ENCODE results near the gene LGALS3. TPM values are rescaled to one million over a fixed set of nuclear protein-coding genes. Genes with fewer than 3 reads are reported as not detected.

Gene LGALS3
- total and polyA plus RNA-seq, 2 experiments from 2014 or later, result 461 to 766 TPM

- no peaks in the 10 kb centered on the region for H3K9me3 ChIP-seq (ENCODE audit: low read depth)
- H3K9me2 ChIP-seq (replicated peaks; ENCODE audit: insufficient read depth), result no peaks in the 10 kb centered on the region
- peaks cover 63% of the 10 kb centered on the region for H4K20me1 ChIP-seq (ENCODE audit: insufficient read depth, poor library complexity, severe bottlenecking)
- 78% methylated on average over 12 of the region's 12 CpGs for WGBS (ENCODE audit: low lambda C conversion rate, missing lambda C conversion rate)
- H3K4me2 ChIP-seq, result peak overlapping the region; percentile 83
- DNase-seq (ENCODE audit: low spot score), result no peak
- H3K4me3 ChIP-seq, result no peak overlapping the region
- peaks cover 4% of the 10 kb centered on the region for H3K36me3 ChIP-seq (replicated peaks; ENCODE audit: insufficient read depth, low read depth)
- H3K79me2 ChIP-seq, result peaks cover 69% of the 10 kb centered on the region
- no peak for TF ChIP-seq EZH2 (IDR thresholded peaks at IDR 0.05; ENCODE audit: borderline replicate concordance)
- no peak for TF ChIP-seq EZH2phosphoT487 (IDR thresholded peaks at IDR 0.05; ENCODE audit: low read depth, severe bottlenecking, unreplicated experiment)
- no peak for TF ChIP-seq CTCF (IDR thresholded peaks at IDR 0.05; ENCODE audit: poor library complexity)
- H2AFZ ChIP-seq, result no peak overlapping the region
- H3K27me3 ChIP-seq, result no peaks in the 10 kb centered on the region
- peak overlapping the region; percentile 41 for H3K27ac ChIP-seq
- peaks cover 4% of the 10 kb centered on the region for H3K4me1 ChIP-seq (ENCODE audit: insufficient read depth)
Observed at GRCh38 chr14:55136885-55137786, 8.1 kb downstream of the LGALS3 start.

GRCh38 chr14:55138091-55138490 lies 9.0 kb downstream of the LGALS3 start:
- TF ChIP-seq EZH2 (IDR thresholded peaks at IDR 0.05; ENCODE audit: borderline replicate concordance) (no peak), EZH2phosphoT487 (IDR thresholded peaks at IDR 0.05; ENCODE audit: low read depth, severe bottlenecking, unreplicated experiment) (no peak), CTCF (IDR thresholded peaks at IDR 0.05; ENCODE audit: poor library complexity) (no peak)
- Histone ChIP-seq H3K27me3 (no peaks in the 10 kb centered on the region), H3K36me3 (replicated peaks; ENCODE audit: insufficient read depth, low read depth) (peaks cover 4% of the 10 kb centered on the region), H3K79me2 (peaks cover 60% of the 10 kb centered on the region), H4K20me1 (ENCODE audit: insufficient read depth, poor library complexity, severe bottlenecking) (peaks cover 54% of the 10 kb centered on the region), H3K4me3 (no peak overlapping the region), H3K4me2 (no peak overlapping the region), H2AFZ (no peak overlapping the region), H3K9me3 (ENCODE audit: low read depth) (no peaks in the 10 kb centered on the region), H3K4me1 (ENCODE audit: insufficient read depth) (peaks cover 4% of the 10 kb centered on the region), H3K9me2 (replicated peaks; ENCODE audit: insufficient read depth) (no peaks in the 10 kb centered on the region), H3K27ac (no peak overlapping the region)
- 95% methylated on average over 7 of the region's 7 CpGs for WGBS (ENCODE audit: low lambda C conversion rate, missing lambda C conversion rate)
- DNase-seq (ENCODE audit: low spot score), result no peak

GRCh38 chr14:55139141-55139540 lies 10.1 kb downstream of the LGALS3 start:
- no peak for DNase-seq (ENCODE audit: low spot score)
- no peak overlapping the region for H3K4me3 ChIP-seq
- H3K4me2 ChIP-seq, result no peak overlapping the region
- H3K27ac ChIP-seq, result peak overlapping the region; percentile 7
- peaks cover 44% of the 10 kb centered on the region for H4K20me1 ChIP-seq (ENCODE audit: insufficient read depth, poor library complexity, severe bottlenecking)
- H3K4me1 ChIP-seq (ENCODE audit: insufficient read depth), result peaks cover 4% of the 10 kb centered on the region
- no peak overlapping the region for H2AFZ ChIP-seq
- H3K9me3 ChIP-seq (ENCODE audit: low read depth), result no peaks in the 10 kb centered on the region
- no peak for TF ChIP-seq EZH2phosphoT487 (IDR thresholded peaks at IDR 0.05; ENCODE audit: low read depth, severe bottlenecking, unreplicated experiment)
- no peak for TF ChIP-seq CTCF (IDR thresholded peaks at IDR 0.05; ENCODE audit: poor library complexity)
- TF ChIP-seq EZH2 (IDR thresholded peaks at IDR 0.05; ENCODE audit: borderline replicate concordance), result no peak
- peaks cover 4% of the 10 kb centered on the region for H3K36me3 ChIP-seq (replicated peaks; ENCODE audit: insufficient read depth, low read depth)
- peaks cover 49% of the 10 kb centered on the region for H3K79me2 ChIP-seq
- H3K9me2 ChIP-seq (replicated peaks; ENCODE audit: insufficient read depth), result no peaks in the 10 kb centered on the region
- H3K27me3 ChIP-seq, result no peaks in the 10 kb centered on the region
